Adipocyte (in vitro differentiated cells): ENCODE results near the gene DCDC2B.

Source experiments
- DNase-seq: peaks from one replicate; pipeline ENCODE4 v3.0.0-alpha.2; 2015; ENCODE audit warnings: low read depth
- H3K27me3 ChIP-seq: replicated peaks from 2 replicates; pipeline ENCODE4 v1.7.0; 2013; ENCODE audit warnings: mild to moderate bottlenecking, low read length, moderate library complexity; ENCODE audit not compliant: control insufficient read depth, insufficient read depth
- H3K36me3 ChIP-seq: 2 replicates; pipeline ENCODE4 v1.7.0; 2013; ENCODE audit warnings: low read length, mild to moderate bottlenecking, moderate library complexity; ENCODE audit not compliant: control insufficient read depth, insufficient read depth, severe bottlenecking
- H3K4me1 ChIP-seq: 2 replicates; pipeline ENCODE4 v1.7.0; 2013; ENCODE audit warnings: mild to moderate bottlenecking, low read length, moderate library complexity; ENCODE audit not compliant: control insufficient read depth, insufficient read depth
- H3K4me3 ChIP-seq: 2 replicates; pipeline ENCODE4 v1.7.0; 2013; ENCODE audit warnings: mild to moderate bottlenecking, low read length, moderate library complexity
- H3K9ac ChIP-seq: 2 replicates; pipeline ENCODE4 v1.7.0; 2013; ENCODE audit warnings: mild to moderate bottlenecking, low read length, moderate library complexity
- H3K9me3 ChIP-seq: 2 replicates; pipeline ENCODE4 v1.7.0; 2013; ENCODE audit warnings: mild to moderate bottlenecking, low read length, moderate library complexity; ENCODE audit not compliant: control insufficient read depth

Gene DCDC2B

GRCh38 chr1:32215629-32216480 lies 7.0 kb downstream of the DCDC2B start:
- Histone ChIP-seq H3K36me3 (peaks cover 27% of the 10 kb centered on the region), H3K27me3 (no peaks in the 10 kb centered on the region), H3K9me3 (no peaks in the 10 kb centered on the region), H3K4me3 (no peak overlapping the region), H3K4me1 (peaks cover 16% of the 10 kb centered on the region), H3K9ac (peak overlapping the region; percentile 30)
- peak; percentile 88 for DNase-seq

GRCh38 chr1:32216566-32216965 lies 7.7 kb downstream of the DCDC2B start:
- Histone ChIP-seq H3K4me3 (no peak overlapping the region), H3K27me3 (no peaks in the 10 kb centered on the region), H3K9ac (no peak overlapping the region), H3K9me3 (no peaks in the 10 kb centered on the region), H3K4me1 (peaks cover 23% of the 10 kb centered on the region), H3K36me3 (peaks cover 27% of the 10 kb centered on the region)
- DNase-seq, result no peak

- Histone ChIP-seq H3K9me3 (no peaks in the 10 kb centered on the region), H3K4me3 (no peak overlapping the region), H3K4me1 (peaks cover 34% of the 10 kb centered on the region), H3K9ac (no peak overlapping the region), H3K36me3 (peaks cover 31% of the 10 kb centered on the region), H3K27me3 (no peaks in the 10 kb centered on the region)
- no peak for DNase-seq
Measured at GRCh38 chr1:32219022-32219421, 10.1 kb downstream of the DCDC2B start.

GRCh38 chr1:32220746-32221580 lies 12.1 kb downstream of the DCDC2B start:
- Histone ChIP-seq H3K9ac (peak overlapping the region; percentile 98), H3K36me3 (peaks cover 35% of the 10 kb centered on the region), H3K4me3 (peak overlapping the region; percentile 98), H3K9me3 (no peaks in the 10 kb centered on the region), H3K27me3 (no peaks in the 10 kb centered on the region), H3K4me1 (peaks cover 39% of the 10 kb centered on the region)
- DNase-seq, result no peak

GRCh38 chr1:32221581-32221979 lies 12.7 kb downstream of the DCDC2B start:
- H3K9me3 ChIP-seq, result no peaks in the 10 kb centered on the region
- H3K9ac ChIP-seq, result peak overlapping the region; percentile 98
- H3K36me3 ChIP-seq, result peaks cover 34% of the 10 kb centered on the region
- DNase-seq, result peak; percentile 25
- peaks cover 39% of the 10 kb centered on the region for H3K4me1 ChIP-seq
- peak overlapping the region; percentile 98 for H3K4me3 ChIP-seq
- H3K27me3 ChIP-seq, result no peaks in the 10 kb centered on the region

- DNase-seq, result peak; percentile 98
Measured at GRCh38 chr1:32221980-32222755, 13.3 kb downstream of the DCDC2B start, which contains the start of the genes EIF3I and TMEM234. Gene EIF3I (plus strand): TSS chr1:32222407. CDS start chr1:32222442, 35 bp downstream. Gene TMEM234 (minus strand): TSS chr1:32222353. CDS start chr1:32222322, 31 bp downstream.

GRCh38 chr1:32223683-32224082 lies 14.8 kb downstream of the DCDC2B start:
- Histone ChIP-seq H3K9me3 (no peaks in the 10 kb centered on the region), H3K4me1 (peaks cover 39% of the 10 kb centered on the region), H3K27me3 (no peaks in the 10 kb centered on the region), H3K9ac (peak overlapping the region; percentile 98), H3K4me3 (peak overlapping the region; percentile 98), H3K36me3 (peaks cover 46% of the 10 kb centered on the region)
- DNase-seq, result no peak

More at GRCh38 chr1:32221980-32222755, 13.3 kb downstream of the DCDC2B start, which contains the start of the genes EIF3I and TMEM234:
- peaks cover 33% of the 10 kb centered on the region for H3K36me3 ChIP-seq
- no peaks in the 10 kb centered on the region for H3K9me3 ChIP-seq
- peak within 1 kb of the TSS; percentile 98 for H3K4me3 ChIP-seq
- peaks cover 39% of the 10 kb centered on the region for H3K4me1 ChIP-seq
- peak within 1 kb of the TSS; percentile 98 for H3K9ac ChIP-seq
- H3K27me3 ChIP-seq, result no peaks in the 10 kb centered on the region

GRCh38 chr1:32224285-32224684 lies 15.4 kb downstream of the DCDC2B start:
- H3K4me1 ChIP-seq, result peaks cover 34% of the 10 kb centered on the region
- peaks cover 51% of the 10 kb centered on the region for H3K36me3 ChIP-seq

GRCh38 chr1:32228771-32229170 lies 19.9 kb downstream of the DCDC2B start:
- Histone ChIP-seq H3K27me3 (no peaks in the 10 kb centered on the region), H3K4me1 (peaks cover 7% of the 10 kb centered on the region), H3K9me3 (no peaks in the 10 kb centered on the region), H3K9ac (no peak overlapping the region), H3K36me3 (peaks cover 81% of the 10 kb centered on the region), H3K4me3 (no peak overlapping the region)
- DNase-seq, result no peak

More at GRCh38 chr1:32224285-32224684, 15.4 kb downstream of the DCDC2B start:
- H3K27me3 ChIP-seq, result no peaks in the 10 kb centered on the region
- peak overlapping the region; percentile 98 for H3K4me3 ChIP-seq
- no peaks in the 10 kb centered on the region for H3K9me3 ChIP-seq
- DNase-seq, result no peak
- H3K9ac ChIP-seq, result peak overlapping the region; percentile 98

- Histone ChIP-seq H3K36me3 (peaks cover 54% of the 10 kb centered on the region), H3K9me3 (no peaks in the 10 kb centered on the region), H3K9ac (no peak overlapping the region), H3K4me3 (no peak overlapping the region), H3K4me1 (peaks cover 23% of the 10 kb centered on the region), H3K27me3 (no peaks in the 10 kb centered on the region)
- no peak for DNase-seq
Measured at GRCh38 chr1:32231843-32232432, 23.0 kb downstream of the DCDC2B start.
